GM23248 (cell line): ENCODE results near the gene GRID2IP. TPM values are rescaled to one million over a fixed set of nuclear protein-coding genes. Genes with fewer than 3 reads are reported as not detected.
A peak's percentile ranks its signal among the peaks of the same experiment; 100 is the strongest.

Experiments
- DNase-seq: peaks from one replicate; pipeline ENCODE4 v3.0.0-alpha.2; 2015
- H2AFZ ChIP-seq: fragments of 200-600 bp; sonication (generic); 2 replicates; pipeline ENCODE4 v1.6.1; 2016; ENCODE audit warnings: antibody characterized with exemption
- H3F3A ChIP-seq: fragments of 200-600 bp; sonication (generic); 2 replicates; pipeline ENCODE4 v1.6.1; 2016; ENCODE audit warnings: mild to moderate bottlenecking, antibody characterized with exemption, mixed run types; ENCODE audit not compliant: insufficient read depth
- H3K27ac ChIP-seq: fragments of 200-600 bp; sonication (generic); 2 replicates; pipeline ENCODE4 v1.5.1; 2016; ENCODE audit warnings: mild to moderate bottlenecking
- H3K27me3 ChIP-seq: fragments of 200-600 bp; sonication (generic); replicated peaks from 2 replicates; pipeline ENCODE4 v1.6.1; 2016; ENCODE audit warnings: mild to moderate bottlenecking; ENCODE audit not compliant: insufficient read depth
- H3K36me3 ChIP-seq: fragments of 200-600 bp; sonication (generic); 2 replicates; pipeline ENCODE4 v1.6.1; 2016; ENCODE audit warnings: low read depth, mild to moderate bottlenecking
- H3K4me1 ChIP-seq: fragments of 200-600 bp; sonication (generic); 2 replicates; pipeline ENCODE4 v1.6.1; 2016; ENCODE audit warnings: mild to moderate bottlenecking; ENCODE audit not compliant: insufficient read depth
- H3K4me2 ChIP-seq: fragments of 200-600 bp; sonication (generic); one replicate; pipeline ENCODE4 v1.6.1; 2016; ENCODE audit warnings: mild to moderate bottlenecking; ENCODE audit not compliant: unreplicated experiment
- H3K4me3 ChIP-seq: fragments of 200-600 bp; sonication (generic); 2 replicates; pipeline ENCODE4 v1.5.1; 2016; ENCODE audit warnings: mild to moderate bottlenecking
- H3K79me2 ChIP-seq: fragments of 200-600 bp; sonication (generic); 2 replicates; pipeline ENCODE4 v1.6.1; 2016; ENCODE audit warnings: mild to moderate bottlenecking; ENCODE audit not compliant: insufficient read depth
- H3K9ac ChIP-seq: fragments of 200-600 bp; sonication (generic); 2 replicates; pipeline ENCODE4 v1.6.1; 2016; ENCODE audit warnings: mild to moderate bottlenecking
- H3K9me2 ChIP-seq: fragments of 200-600 bp; sonication (generic); 2 replicates; pipeline ENCODE4 v1.6.1; 2016; ENCODE audit warnings: mixed run types, mild to moderate bottlenecking, moderate library complexity; ENCODE audit not compliant: insufficient read depth
- H3K9me3 ChIP-seq: fragments of 200-600 bp; sonication (generic); one replicate; pipeline ENCODE4 v1.6.1; 2017; ENCODE audit warnings: low read depth
- H4K20me1 ChIP-seq: fragments of 200-600 bp; sonication (generic); 2 replicates; pipeline ENCODE4 v1.6.0; 2016; ENCODE audit not compliant: insufficient read depth
- EZH2 ChIP-seq: fragments of 200-600 bp; sonication (generic); IDR thresholded peaks from 2 replicates; pipeline ENCODE4 v1.6.1; 2018; ENCODE audit warnings: antibody characterized with exemption, mild to moderate bottlenecking; ENCODE audit not compliant: insufficient read depth, poor library complexity, severe bottlenecking
- EZH2phosphoT487 ChIP-seq: fragments of 200-600 bp; sonication (generic); IDR thresholded peaks from 2 replicates; pipeline ENCODE4 v1.6.1; 2018; ENCODE audit warnings: antibody characterized with exemption, moderate library complexity, mild to moderate bottlenecking, low read depth; ENCODE audit not compliant: insufficient read depth
- WGBS, 2 experiments: methylation state at CpG; one replicate each; pipeline ENCODE4 v1.1.6; 2015 to 2017; ENCODE audit warnings: low lambda C conversion rate in 2 of 2, low coverage in 1 of 2; ENCODE audit errors: missing lambda C conversion rate in 2 of 2; 5-methylcytosine and 5-hydroxymethylcytosine counted together
- in situ Hi-C: fragments of 300-500 bp; cut with MboI; formaldehyde crosslinking; loops from 2 replicates; pipeline ENCODE4 v1.15.0; 2020
- polyA plus RNA-seq: library from polyadenylated mRNA; unstranded; fragments of >200 nt; fragmentation: Nextera tagmentation; extraction: Ambion mirVana; gene quantifications from 2 replicates; pipeline ENCODE4 v1.2.1, GENCODE V29; 2016
- total RNA-seq: library from RNA; depleted of rRNA; stranded (reverse); fragments of >200 nt; shearing (Covaris generic); gene quantifications from 2 replicates; pipeline ENCODE4 v1.2.3, GENCODE V29; 2014

Gene GRID2IP
- total and polyA plus RNA-seq, 2 experiments from 2014 or later, result not detected

DNA sequence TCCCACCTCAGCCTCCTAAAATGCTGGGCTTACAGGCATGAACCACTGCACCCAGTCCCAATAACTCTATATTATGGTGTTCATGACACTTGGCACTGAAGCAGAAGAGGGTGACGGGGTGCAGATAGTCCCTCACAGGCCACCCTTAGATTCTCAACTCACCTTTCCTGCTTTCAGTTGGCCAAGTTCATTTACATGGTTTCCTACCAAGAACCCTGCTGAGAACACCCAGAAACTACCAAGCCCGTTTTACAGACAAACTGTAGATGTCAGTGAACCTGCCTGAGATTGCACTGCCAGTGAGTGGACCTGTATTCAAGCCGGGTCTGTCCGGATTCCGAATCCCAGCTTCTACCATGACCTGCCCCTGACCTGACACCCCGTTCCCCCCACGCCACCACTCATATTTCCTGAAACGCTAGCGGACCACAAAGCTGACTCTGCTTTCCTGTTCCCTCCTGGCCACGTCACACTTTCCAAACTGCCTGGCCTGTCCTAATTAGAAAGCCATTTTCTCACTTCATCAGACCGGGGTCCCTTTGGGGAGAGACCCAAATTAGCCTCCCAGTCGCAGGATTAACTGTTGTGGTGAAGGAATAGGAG is 17.3 kb downstream of the GRID2IP start:
- no peak for DNase-seq
- Histone ChIP-seq H3K36me3 (no peaks in the 10 kb centered on the region), H3K9me3 (no peaks in the 10 kb centered on the region), H3K4me2 (no peak overlapping the region), H3K9me2 (no peaks in the 10 kb centered on the region), H3K27ac (no peak overlapping the region), H3F3A (no peaks in the 10 kb centered on the region), H3K79me2 (no peaks in the 10 kb centered on the region), H2AFZ (no peak overlapping the region), H3K9ac (no peak overlapping the region), H3K4me3 (no peak overlapping the region), H3K4me1 (no peaks in the 10 kb centered on the region), H4K20me1 (no peaks in the 10 kb centered on the region), H3K27me3 (peaks cover 48% of the 10 kb centered on the region)
- WGBS, 2 experiments, result 38 to 39% methylated on average over 12 of the region's 12 CpGs
- TF ChIP-seq EZH2phosphoT487 (no peak), EZH2 (no peak)
- in situ Hi-C loops, result no loop called here

DNA sequence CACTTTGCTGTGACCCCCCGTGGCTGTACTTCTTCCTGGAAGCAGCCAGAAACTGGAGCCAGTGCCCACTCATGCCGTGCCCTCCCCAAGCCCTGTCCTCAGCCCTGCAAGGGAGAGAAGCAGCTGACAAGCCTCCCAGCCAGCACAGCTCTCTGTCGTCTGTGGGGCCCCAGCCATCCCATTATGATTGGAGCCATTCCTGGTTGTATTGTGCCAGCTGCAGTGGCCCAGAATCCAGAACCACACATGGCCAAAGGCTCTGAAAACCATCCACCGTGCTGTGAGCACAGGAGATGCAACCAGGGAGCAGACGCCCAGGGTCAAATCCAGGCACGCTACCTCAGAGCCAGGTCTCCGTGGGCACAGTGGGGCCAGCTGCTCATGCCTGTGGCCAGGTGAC is 18.7 kb downstream of the GRID2IP start:
- TF ChIP-seq EZH2 (no peak), EZH2phosphoT487 (no peak)
- H3K9me2 ChIP-seq, result no peaks in the 10 kb centered on the region
- H3K4me2 ChIP-seq, result no peak overlapping the region
- no peaks in the 10 kb centered on the region for H3K4me1 ChIP-seq
- H3K9me3 ChIP-seq, result no peaks in the 10 kb centered on the region
- H3K79me2 ChIP-seq, result no peaks in the 10 kb centered on the region
- WGBS, 2 experiments, result 17 to 26% methylated on average over 7 of the region's 7 CpGs
- no peaks in the 10 kb centered on the region for H4K20me1 ChIP-seq
- in situ Hi-C loops, result no loop called here
- H3K4me3 ChIP-seq, result no peak overlapping the region
- no peaks in the 10 kb centered on the region for H3F3A ChIP-seq
- no peak overlapping the region for H2AFZ ChIP-seq
- H3K27ac ChIP-seq, result no peak overlapping the region
- H3K36me3 ChIP-seq, result no peaks in the 10 kb centered on the region
- peaks cover 41% of the 10 kb centered on the region for H3K27me3 ChIP-seq
- DNase-seq, result no peak
- H3K9ac ChIP-seq, result no peak overlapping the region

DNA sequence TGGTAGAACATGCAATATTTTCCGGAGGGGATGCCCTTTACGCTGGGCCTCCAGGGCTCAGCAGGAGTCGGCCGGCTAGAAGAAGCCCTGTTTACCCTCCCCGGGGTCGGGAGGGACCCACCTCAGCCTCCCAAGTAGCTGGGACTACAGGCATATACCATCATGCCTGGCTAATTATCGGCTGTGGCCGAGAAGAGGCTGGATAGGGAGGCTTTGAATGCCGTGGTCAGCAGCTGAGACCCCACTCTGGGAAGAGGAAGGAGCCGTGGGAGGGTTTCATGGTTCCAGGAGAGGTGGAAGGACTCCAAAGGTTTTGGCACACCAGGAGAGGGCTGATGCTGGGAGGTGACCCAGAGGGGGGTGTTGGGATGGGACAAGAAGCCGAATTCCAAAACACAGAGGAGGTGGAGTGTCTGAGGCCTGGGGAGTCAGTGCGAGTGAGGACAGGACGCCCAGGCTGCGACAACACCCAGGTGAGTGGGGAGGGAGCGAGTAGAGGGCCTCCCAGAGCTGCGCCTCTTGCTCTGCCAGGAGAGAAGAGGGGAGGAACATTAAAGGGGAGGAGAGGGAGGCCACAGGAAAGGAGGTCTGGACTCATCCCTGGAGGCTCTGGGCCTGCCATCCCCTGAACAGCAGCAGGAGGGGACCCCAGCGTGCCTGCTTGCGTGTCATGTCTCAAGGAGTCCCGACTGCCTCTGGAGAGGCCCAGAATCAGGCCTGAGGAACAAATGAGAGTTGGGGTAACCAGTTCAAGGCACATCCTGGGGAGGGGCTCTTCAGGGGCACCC is 19.6 kb downstream of the GRID2IP start:
- TF ChIP-seq EZH2, result no peak
- TF ChIP-seq EZH2phosphoT487, result no peak
- Histone ChIP-seq H3K4me2 (no peak overlapping the region), H3K79me2 (no peaks in the 10 kb centered on the region), H3K9me2 (no peaks in the 10 kb centered on the region), H3K9me3 (no peaks in the 10 kb centered on the region), H3F3A (no peaks in the 10 kb centered on the region), H3K27ac (no peak overlapping the region), H3K4me1 (no peaks in the 10 kb centered on the region), H4K20me1 (no peaks in the 10 kb centered on the region), H3K9ac (no peak overlapping the region), H2AFZ (no peak overlapping the region), H3K27me3 (peaks cover 47% of the 10 kb centered on the region), H3K4me3 (no peak overlapping the region), H3K36me3 (no peaks in the 10 kb centered on the region)
- in situ Hi-C loops, result no loop called here
- DNase-seq, result no peak
- 53 to 55% methylated on average over 19 of the region's 19 CpGs for WGBS, 2 experiments

DNA sequence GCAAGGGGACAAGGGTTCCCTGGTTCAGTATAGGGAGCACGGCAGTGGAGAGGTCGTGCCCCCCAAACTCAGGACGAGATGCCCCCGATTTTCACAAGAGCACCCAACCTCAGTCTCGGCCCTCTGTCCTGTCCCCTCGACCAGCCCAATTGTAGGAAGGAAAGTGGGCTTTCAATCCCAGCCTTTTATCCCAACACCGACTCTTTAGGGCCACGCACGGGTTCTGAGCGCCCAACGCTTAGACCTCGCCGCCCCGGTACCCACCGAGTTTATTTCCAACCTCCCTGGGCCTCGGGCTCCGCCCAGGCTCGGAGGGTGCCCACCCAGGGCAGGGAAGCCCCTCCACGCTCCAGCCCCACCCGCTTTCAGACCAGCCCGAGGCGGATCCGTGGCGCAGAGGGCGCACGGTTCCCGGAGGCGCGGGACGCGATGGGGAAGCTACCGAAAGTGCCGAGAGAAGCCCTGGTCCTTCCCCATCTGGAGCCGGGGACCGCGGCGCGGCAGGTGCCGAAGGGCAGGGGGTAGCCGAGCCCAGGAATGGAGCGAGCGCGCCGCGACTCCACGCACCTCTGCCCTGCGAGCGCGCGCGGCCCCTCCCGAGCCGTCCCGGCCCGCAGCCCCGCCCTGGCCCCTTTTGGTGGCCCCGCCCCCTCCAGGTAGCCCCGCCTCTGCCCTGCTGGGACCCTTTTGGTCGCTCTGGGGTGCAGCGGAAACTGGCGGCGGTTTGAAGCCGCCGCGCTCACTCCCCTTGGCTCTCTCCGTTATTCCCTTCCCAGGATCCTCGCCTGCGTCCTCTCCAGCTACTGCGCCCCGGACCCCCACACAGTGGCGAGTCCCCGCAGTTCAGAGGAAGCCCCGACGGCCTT is 20.4 kb downstream of the GRID2IP start:
- Histone ChIP-seq H4K20me1 (no peaks in the 10 kb centered on the region), H3K9ac (no peak overlapping the region), H3K27ac (no peak overlapping the region), H2AFZ (no peak overlapping the region), H3K79me2 (no peaks in the 10 kb centered on the region), H3K9me2 (no peaks in the 10 kb centered on the region), H3K4me2 (peak overlapping the region; percentile 48), H3K4me3 (peak overlapping the region; percentile 43), H3K9me3 (no peaks in the 10 kb centered on the region), H3K36me3 (no peaks in the 10 kb centered on the region), H3F3A (no peaks in the 10 kb centered on the region), H3K27me3 (peaks cover 41% of the 10 kb centered on the region), H3K4me1 (no peaks in the 10 kb centered on the region)
- TF ChIP-seq EZH2phosphoT487, result no peak
- no peak for TF ChIP-seq EZH2
- in situ Hi-C loops, result no loop called here
- 4% methylated on average over 55 to 74 of the region's 74 CpGs for WGBS, 2 experiments
- no peak for DNase-seq
